HEK293T (cell line): ENCODE results near the gene CHADL.

Source experiments
- CTCF ChIA-PET: fragments of 350-600 bp; formaldehyde crosslinking; extraction: SDS; loops from one replicate; lab custom pipeline; 2021; ENCODE audit warnings: antibody characterized with exemption, inconsistent platforms; lab: Yijun Ruan, JAX
- POLR2A ChIA-PET: fragments of 350-600 bp; formaldehyde crosslinking; extraction: SDS; loops from one replicate; lab custom pipeline; 2020; ENCODE audit warnings: antibody characterized with exemption, inconsistent platforms; lab: Yijun Ruan, JAX
- DNase-seq: peaks from one replicate; pipeline ENCODE4 v3.0.0; 2012; ENCODE audit warnings: mixed read lengths; ENCODE audit errors: extremely low spot score
- ARNT ChIP-seq: fragments of 450-650 bp; IDR thresholded peaks from 2 replicates; pipeline ENCODE4 v1.6.1; 2017; ENCODE audit warnings: mild to moderate bottlenecking
- BHLHE40 ChIP-seq: fragments of 450-650 bp; IDR thresholded peaks from 2 replicates; pipeline ENCODE4 v1.6.1; 2016; ENCODE audit warnings: mild to moderate bottlenecking, moderate library complexity, borderline replicate concordance
- CTBP1 ChIP-seq: fragments of 450-650 bp; IDR thresholded peaks from 2 replicates; pipeline ENCODE4 v1.6.1; 2016; ENCODE audit warnings: borderline replicate concordance
- ELF4 ChIP-seq: fragments of 450-650 bp; IDR thresholded peaks from 2 replicates; pipeline ENCODE4 v1.6.1; 2017; ENCODE audit warnings: antibody characterized with exemption
- FOXA1 ChIP-seq: fragments of 450-650 bp; IDR thresholded peaks from 2 replicates; pipeline ENCODE4 v1.6.1; 2016; ENCODE audit warnings: mild to moderate bottlenecking
- FOXK2 ChIP-seq: fragments of 450-650 bp; IDR thresholded peaks from 2 replicates; pipeline ENCODE4 v1.6.1; 2016; ENCODE audit warnings: mild to moderate bottlenecking
- FOXM1 ChIP-seq: fragments of 450-650 bp; IDR thresholded peaks from 2 replicates; pipeline ENCODE4 v1.6.1; 2017; ENCODE audit warnings: mild to moderate bottlenecking, borderline replicate concordance
- HDGF ChIP-seq: fragments of 450-650 bp; IDR thresholded peaks from 2 replicates; pipeline ENCODE4 v1.6.1; 2017; ENCODE audit warnings: antibody characterized with exemption, borderline replicate concordance
- L3MBTL2 ChIP-seq: fragments of 450-650 bp; conservative IDR thresholded peaks from 2 replicates; pipeline ENCODE4 v1.6.1; 2016; ENCODE audit warnings: mild to moderate bottlenecking
- LEF1 ChIP-seq: fragments of 450-650 bp; IDR thresholded peaks from 2 replicates; pipeline ENCODE4 v1.6.1; 2017; ENCODE audit warnings: mild to moderate bottlenecking, borderline replicate concordance
- NFRKB ChIP-seq: fragments of 450-650 bp; IDR thresholded peaks from 2 replicates; pipeline ENCODE4 v1.6.1; 2016; ENCODE audit warnings: mild to moderate bottlenecking, moderate library complexity
- PKNOX1 ChIP-seq: fragments of 450-650 bp; IDR thresholded peaks from 2 replicates; pipeline ENCODE4 v1.6.1; 2016
- SP1 ChIP-seq: fragments of 450-650 bp; IDR thresholded peaks from 2 replicates; pipeline ENCODE4 v1.6.1; 2017
- SUZ12 ChIP-seq: fragments of 450-650 bp; IDR thresholded peaks from 2 replicates; pipeline ENCODE4 v1.6.1; 2016; ENCODE audit warnings: mild to moderate bottlenecking
- TARDBP ChIP-seq: fragments of 450-650 bp; IDR thresholded peaks from 2 replicates; pipeline ENCODE4 v1.6.1; 2016
- ZNF384 ChIP-seq: fragments of 450-650 bp; IDR thresholded peaks from 2 replicates; pipeline ENCODE4 v1.6.1; 2016

CHADL gene

GRCh38 chr22:41237036-41237706 is 3.6 kb downstream of the CHADL start:
- ChIA-PET CTCF (no interaction called here), POLR2A (interaction anchor here (1.0 kb wide), 1 partner anchor 23 kb away, joined by 3 read pairs; no protein-coding TSS in a partner anchor)
- no peak for DNase-seq
- no peak for TF ChIP-seq SP1
- no peak for TF ChIP-seq ELF4
- no peak for TF ChIP-seq ZNF384

- no peak for DNase-seq
- TF ChIP-seq FOXK2, result no peak
- ChIA-PET POLR2A (no interaction called here), CTCF (no interaction called here)
Measured at GRCh38 chr22:41234815-41235695, 5.7 kb downstream of the CHADL start.

GRCh38 chr22:41231369-41231768 is 9.4 kb downstream of the CHADL start:
- DNase-seq, result no peak
- CTCF ChIA-PET, result no interaction called here
- no peak for TF ChIP-seq NFRKB
- no peak for TF ChIP-seq L3MBTL2
- no peak for TF ChIP-seq FOXK2
- TF ChIP-seq FOXM1, result no peak
- no peak for TF ChIP-seq FOXA1
- no peak for TF ChIP-seq TARDBP
- TF ChIP-seq SP1, result no peak
- TF ChIP-seq ELF4, result no peak
- no peak for TF ChIP-seq HDGF
- no peak for TF ChIP-seq CTBP1
- no peak for TF ChIP-seq LEF1
- no peak for TF ChIP-seq ZNF384
- TF ChIP-seq ARNT, result no peak
- TF ChIP-seq PKNOX1, result no peak
- no peak for TF ChIP-seq BHLHE40
- TF ChIP-seq SUZ12, result no peak
- POLR2A ChIA-PET, result no interaction called here

GRCh38 chr22:41230401-41230785 is 10.3 kb downstream of the CHADL start:
- CTCF ChIA-PET, result no interaction called here
- POLR2A ChIA-PET, result interaction anchor here (0.6 kb wide), 1 partner anchor 716 kb away, joined by 3 read pairs; no protein-coding TSS in a partner anchor
- TF ChIP-seq ZNF384, result no peak
- TF ChIP-seq LEF1, result no peak
- TF ChIP-seq ELF4, result no peak
- TF ChIP-seq L3MBTL2, result no peak
- TF ChIP-seq HDGF, result no peak
- no peak for TF ChIP-seq ARNT
- TF ChIP-seq PKNOX1, result no peak
- DNase-seq, result no peak

- no peak for DNase-seq
- ChIA-PET CTCF (no interaction called here), POLR2A (interaction anchor here (0.6 kb wide), 1 partner anchor 717 kb away, joined by 3 read pairs; no protein-coding TSS in a partner anchor)
- TF ChIP-seq HDGF (no peak), ARNT (no peak), PKNOX1 (no peak), LEF1 (no peak), SP1 (no peak), FOXK2 (no peak), ELF4 (no peak), CTBP1 (no peak), SUZ12 (no peak), NFRKB (no peak), FOXA1 (no peak), FOXM1 (no peak), BHLHE40 (no peak), ZNF384 (no peak), L3MBTL2 (no peak), TARDBP (no peak)
Measured at GRCh38 chr22:41229730-41230400, 10.9 kb downstream of the CHADL start.

- POLR2A ChIA-PET, result no interaction called here
- CTCF ChIA-PET, result no interaction called here
- no peak for DNase-seq
Measured at GRCh38 chr22:41229215-41229614, 11.5 kb downstream of the CHADL start.

More at GRCh38 chr22:41229215-41229614, 11.5 kb downstream of the CHADL start:
- TF ChIP-seq ELF4, result no peak
- no peak for TF ChIP-seq FOXM1
- TF ChIP-seq SUZ12, result no peak
- TF ChIP-seq NFRKB, result no peak
- no peak for TF ChIP-seq FOXK2
- TF ChIP-seq ZNF384, result no peak
- TF ChIP-seq HDGF, result no peak
- no peak for TF ChIP-seq PKNOX1
- no peak for TF ChIP-seq SP1
- no peak for TF ChIP-seq TARDBP
- no peak for TF ChIP-seq CTBP1
- TF ChIP-seq BHLHE40, result no peak
- TF ChIP-seq FOXA1, result no peak
- TF ChIP-seq L3MBTL2, result no peak
- TF ChIP-seq ARNT, result no peak
- no peak for TF ChIP-seq LEF1
